ENCODE measurements around the gene ELANE.
"Not testable (repeated sequence)": the region's sequence is repeated elsewhere in the genome, so short reads cannot be mapped to it uniquely, and the experiment has no call there.

ELANE gene

DNA sequence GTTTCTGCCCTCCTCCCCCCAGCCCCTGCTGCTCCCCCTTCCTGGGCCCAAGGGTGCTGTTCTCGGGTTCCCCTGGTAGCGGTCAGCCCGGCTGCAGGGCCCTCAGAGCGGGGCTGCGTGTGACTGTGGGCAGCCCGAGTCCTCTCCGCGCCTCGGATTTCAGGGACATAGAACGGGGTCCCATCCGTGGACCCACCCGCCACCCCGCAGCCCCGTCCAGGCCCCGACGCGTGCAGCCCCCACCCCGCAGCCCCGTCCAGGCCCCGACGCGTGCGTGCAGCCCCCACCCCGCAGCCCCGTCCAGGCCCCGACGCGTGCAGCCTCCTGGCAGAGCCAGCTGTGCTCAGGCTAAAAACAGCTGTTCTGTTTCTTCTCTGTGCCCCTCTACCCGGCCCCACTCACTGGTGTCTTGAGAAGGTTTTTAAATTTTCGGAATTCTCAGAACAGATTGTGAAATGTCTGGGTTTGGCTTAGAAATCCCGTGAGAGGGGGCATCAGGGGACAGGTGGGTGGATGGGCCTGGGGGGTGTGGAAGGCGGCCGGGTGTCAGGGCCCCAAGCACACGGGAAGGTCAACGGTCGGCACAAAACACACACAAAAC, 16.8 kb upstream of the ELANE start:
- DNase-seq = no peak

DNA sequence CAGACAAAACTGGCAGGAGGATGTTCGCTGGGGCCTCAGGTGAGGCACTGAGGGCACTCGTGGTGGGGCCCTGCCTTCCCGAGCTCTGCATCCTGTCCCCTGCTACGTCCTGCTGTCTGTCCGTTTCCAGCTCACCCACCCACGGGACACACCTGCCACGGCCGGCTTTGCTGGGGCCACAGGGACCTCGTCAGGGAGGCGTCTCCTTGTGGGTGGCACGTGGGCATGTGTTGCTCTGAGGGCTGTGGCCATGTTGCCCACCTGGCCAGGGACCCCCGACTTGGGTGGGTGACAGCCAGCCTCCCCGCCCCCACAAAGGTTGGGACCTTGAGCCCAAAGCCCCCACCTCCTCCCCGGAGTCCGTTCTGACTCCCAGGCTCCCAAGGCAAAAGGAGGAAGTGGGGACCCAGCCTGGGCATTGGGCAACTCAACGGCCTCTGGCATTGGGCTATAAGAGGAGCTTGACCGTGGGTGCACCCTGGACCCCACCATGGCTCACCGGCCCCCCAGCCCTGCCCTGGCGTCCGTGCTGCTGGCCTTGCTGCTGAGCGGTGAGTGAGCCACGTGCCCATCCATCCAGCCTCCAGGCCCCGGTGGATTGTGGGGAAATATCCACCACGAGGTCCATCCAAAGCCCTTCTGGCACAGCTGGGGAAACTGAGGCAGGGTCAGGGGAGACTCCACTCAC, 11.4 kb upstream of the ELANE start, which contains the start of gene PRTN3:
Gene PRTN3 (plus strand): TSS at position 481 of the 688 bp plus-strand sequence. CDS start 10 bp downstream, at position 491.
- no peak for DNase-seq

DNA sequence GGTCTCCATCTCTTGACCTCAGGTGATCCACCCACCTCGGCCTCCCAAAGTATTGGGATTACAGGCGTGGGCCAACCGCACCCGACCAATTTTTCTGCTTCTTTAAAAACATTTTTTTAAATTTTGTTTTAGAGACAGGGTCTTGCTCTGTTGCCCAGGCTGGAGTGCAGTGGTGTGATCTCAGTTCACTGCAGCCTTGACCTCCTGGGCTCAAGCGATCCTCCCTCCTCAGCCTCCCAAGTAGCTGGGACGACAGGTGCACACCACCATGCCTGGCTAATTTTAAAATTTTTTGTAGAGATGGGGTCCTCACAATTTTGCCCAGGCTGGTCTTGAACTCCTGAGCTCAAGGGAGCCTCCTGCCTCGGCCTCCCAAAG, 9.3 kb upstream of the ELANE start:
- not testable (repeated sequence) for DNase-seq

DNA sequence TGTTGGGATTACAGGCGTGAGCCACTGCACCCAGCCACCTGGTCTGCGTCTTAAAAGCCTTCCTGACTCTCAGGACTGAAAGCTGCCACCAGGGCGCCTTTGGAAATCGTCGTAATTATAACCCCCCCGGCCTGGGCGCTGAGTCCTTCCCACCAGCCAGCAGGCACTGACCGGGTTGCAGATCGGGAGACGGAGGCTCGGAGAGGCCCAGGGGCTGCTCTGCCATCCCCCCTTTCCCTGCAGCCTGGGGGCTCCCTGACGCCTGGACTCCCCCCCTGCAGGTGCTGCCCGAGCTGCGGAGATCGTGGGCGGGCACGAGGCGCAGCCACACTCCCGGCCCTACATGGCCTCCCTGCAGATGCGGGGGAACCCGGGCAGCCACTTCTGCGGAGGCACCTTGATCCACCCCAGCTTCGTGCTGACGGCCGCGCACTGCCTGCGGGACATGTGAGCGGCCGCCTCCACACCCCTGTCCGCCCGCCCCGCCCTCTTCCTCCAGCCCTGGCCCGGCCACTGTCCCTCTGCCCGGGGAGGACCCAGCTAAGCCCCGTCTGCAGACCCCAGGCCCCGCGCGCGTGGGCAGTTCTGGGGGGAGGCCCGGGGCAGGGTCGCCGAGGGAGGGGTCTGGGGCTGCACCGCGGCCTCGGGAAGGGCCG, 8.8 kb upstream of the ELANE start:
- DNase-seq = peak in 1 of 56 donors; percentile 52

DNA sequence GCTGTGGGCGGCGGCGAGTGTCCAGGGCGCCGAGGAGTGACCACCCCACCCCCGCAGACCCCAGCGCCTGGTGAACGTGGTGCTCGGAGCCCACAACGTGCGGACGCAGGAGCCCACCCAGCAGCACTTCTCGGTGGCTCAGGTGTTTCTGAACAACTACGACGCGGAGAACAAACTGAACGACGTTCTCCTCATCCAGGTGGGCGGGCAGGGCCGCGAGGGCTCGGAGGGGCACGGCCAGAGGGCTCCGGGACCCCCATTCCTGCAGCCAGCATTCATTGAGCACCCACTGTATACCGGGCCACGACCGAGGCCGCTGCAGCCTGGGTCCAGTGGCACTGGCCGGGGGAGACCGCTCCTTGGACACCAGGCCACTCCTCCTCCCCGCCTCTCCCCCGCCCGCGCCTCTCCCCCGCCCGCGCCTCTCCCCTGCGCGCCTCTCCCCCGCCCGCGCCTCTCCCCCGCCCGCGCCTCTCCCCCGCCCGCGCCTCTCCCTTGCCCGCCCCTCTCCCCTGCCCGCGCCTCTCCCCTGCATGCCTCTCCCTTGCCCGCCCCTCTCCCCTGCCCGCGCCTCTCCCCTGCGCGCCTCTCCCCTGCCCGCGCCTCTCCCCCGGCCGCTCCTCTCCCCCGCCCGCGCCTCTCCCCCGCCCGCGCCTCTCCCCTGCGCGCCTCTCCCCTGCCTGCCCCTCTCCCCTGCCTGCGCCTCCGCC, 8.1 kb upstream of the ELANE start:
- peak in 1 of 56 donors; percentile 52 for DNase-seq

DNA sequence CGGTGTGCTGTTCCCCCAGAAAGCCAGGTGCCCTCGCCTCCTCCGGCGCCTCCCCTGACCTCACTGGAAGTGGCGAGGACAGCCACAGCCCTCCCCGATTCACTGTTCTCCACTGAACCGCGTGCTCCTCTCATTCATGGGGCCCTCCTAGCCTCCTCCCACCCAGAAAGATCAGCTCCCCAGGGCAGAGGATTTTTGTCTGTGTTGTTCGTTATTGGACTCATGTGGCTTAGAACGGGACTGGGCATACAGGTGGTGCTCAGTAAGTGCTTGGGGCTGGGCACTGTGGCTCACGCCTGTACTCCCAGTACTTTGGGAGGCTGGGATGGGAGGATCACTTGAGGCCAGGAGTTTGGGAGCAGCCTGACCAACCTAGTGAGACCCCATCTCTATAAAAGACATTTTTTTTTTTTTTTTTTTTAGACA, 7.5 kb upstream of the ELANE start:
- no peak for DNase-seq

DNA sequence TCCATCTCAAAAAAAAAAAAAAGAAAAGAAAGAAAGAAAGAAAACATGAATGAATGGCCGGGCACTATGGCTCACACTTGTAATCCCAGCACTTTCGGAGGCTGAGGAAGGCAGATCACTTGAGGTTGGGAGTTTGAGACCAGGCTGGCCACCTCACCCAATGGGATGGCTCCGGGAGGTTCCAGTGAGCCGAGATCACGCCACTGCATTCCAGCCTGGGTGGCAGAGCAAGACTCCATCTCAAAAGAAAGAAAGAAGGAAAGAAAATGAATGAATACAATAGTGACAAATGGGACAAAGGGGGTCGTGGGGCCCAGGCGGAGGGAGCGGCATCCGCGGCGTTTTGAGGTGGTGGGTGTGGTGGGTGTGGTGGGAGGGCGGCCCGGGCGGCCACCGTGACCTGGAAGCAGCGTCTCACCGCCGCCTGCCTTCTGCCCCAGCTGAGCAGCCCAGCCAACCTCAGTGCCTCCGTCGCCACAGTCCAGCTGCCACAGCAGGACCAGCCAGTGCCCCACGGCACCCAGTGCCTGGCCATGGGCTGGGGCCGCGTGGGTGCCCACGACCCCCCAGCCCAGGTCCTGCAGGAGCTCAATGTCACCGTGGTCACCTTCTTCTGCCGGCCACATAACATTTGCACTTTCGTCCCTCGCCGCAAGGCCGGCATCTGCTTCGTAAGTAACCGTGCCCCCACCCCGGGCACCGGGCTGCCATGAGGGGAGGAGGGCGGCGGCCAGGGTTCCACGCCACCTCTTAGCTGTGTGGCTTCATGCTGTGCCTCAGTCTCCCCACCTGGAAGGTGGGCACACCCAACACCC, 6.2 kb upstream of the ELANE start:
- DNase-seq = no peak

DNA sequence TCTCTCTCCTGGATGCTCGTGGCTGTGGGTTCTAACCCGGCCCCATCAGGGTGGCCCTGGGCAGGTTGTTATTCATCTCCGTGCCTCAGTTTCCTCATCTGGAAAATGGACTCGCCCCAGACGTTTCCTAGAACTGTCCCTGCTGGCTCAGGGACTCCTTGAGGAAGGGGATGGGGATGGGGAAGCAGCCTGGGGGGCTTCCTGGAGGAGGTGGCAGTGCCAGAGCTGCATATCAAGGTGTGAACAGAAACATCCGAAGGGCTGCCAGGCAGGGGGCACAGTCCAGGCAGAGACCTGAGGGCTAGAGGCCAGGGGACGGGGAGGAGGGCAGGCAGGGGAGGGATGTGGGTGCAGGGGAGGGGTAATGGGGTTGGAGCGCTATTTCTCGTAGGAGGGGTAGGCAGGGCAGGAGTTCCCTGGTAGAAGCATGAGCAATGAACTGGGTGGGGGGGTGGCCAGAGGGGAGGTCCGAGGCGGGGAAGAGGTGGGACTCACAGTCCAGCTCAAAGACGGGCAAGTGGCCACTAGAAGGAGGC, 3.6 kb upstream of the ELANE start:
- DNase-seq = no peak

DNA sequence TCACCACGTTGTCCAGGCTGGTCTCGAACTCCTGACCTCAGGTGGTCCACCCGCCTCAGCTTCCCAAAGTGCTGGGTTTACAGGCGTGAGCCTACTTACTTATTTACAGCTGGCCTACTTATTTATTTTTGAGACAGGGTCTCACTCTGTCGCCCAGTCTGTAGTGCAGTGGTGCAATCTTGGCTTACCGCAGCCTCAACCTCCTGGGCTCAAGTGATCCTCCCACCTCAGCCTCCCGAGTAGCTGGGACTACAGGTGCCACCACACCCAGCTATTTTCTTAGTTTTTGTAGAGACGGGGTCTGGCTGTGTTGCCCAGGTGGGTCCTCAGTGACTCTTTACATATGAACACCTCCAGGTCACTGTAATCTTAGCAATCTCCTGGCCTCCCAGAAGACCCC, 2.9 kb upstream of the ELANE start:
- not testable (repeated sequence) for DNase-seq

DNA sequence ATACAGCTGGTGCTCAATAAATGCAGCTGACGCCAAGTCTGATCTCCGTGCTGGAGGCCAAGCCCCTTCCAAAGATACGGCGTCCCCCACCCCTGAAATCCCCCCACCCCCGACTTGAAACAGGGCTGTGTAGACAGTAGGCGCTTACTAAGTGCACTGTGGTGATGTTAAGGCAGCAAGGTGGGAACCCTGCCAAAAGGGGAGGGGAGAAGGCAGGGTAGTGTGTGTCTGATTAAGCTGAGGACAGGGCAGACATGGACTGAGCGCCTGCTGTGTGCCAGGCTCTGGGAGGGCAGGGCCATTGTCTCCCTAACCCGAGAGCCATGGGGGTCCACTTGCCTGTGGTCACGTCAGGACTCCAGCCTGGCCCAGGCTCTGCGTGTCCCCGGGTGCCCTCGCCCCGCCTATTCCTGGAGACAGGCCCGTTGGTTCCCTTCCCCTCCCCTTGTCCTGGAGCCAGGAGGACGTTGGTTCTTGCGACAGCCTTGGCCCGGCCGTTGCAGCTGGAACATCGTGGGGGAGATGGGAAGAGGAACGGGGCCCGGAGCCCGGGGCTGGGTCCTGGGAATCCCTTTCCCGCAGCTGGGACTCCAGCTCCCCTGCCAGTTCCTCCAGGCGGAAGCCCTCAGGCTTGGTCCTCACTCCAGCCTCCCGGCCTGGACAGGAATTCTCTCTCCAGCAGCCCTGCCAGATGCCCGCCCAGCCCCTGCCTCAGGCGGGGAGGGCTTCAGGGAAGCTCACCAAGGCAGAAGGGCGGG, 1.7 kb upstream of the ELANE start:
- DNase-seq = peak in 17 of 56 donors; percentile 6 to 65 (median 28)

DNA sequence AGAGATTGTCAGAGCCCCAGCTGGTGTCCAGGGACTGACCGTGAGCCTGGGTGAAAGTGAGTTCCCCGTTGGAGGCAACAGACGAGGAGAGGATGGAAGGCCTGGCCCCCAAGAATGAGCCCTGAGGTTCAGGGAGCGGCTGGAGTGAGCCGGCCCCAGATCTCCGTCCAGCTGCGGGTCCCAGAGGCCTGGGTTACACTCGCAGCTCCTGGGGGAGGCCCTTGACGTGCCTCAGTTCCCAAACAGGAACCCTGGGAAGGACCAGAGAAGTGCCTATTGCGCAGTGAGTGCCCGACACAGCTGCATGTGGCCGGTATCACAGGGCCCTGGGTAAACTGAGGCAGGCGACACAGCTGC, 1.1 kb upstream of the ELANE start:
- DNase-seq = no peak

DNA sequence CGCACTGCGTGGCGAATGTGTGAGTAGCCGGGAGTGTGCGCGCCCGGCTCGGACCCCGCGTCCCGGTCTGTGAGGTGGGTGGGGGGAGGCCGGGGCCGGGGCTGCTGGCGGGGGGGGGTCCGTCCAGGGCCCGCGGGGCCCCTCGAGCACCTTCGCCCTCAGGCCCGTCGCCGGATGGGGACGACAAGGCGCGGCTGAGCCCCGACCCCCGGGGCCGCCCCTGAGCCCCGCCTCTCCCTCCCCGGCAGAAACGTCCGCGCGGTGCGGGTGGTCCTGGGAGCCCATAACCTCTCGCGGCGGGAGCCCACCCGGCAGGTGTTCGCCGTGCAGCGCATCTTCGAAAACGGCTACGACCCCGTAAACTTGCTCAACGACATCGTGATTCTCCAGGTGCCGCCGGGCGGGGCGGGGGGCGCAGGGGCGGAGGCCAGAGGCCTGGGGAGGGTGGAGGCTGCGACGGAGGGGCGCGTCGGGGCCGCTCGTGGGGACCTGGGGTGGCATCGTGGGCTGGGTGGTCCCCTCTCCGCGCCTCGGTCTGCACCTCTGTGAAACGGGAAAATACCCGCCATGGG, 997 bp downstream of the ELANE start:
- DNase-seq = no peak

DNA sequence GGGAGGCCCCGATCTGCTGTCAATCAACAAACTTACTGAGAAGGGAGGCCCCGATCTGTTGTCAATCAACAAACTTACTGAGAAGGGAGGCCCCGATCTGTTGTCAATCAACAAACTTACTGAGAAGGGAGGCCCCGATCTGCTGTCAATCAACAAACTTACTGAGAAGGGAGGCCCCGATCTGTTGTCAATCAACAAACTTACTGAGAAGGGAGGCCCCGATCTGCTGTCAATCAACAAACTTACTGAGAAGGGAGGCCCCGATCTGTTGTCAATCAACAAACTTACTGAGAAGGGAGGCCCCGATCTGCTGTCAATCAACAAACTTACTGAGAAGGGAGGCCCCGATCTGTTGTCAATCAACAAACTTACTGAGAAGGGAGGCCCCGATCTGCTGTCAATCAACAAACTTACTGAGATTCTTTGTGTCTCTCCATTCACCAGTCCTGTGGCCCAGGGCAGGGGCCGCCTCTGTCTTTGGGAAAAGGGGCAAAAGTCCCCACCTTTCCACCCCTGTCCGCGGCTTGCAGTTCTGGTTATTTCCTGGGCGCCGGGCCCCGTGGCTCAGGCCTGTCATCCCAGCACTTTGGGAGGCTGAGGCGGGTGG, 1.6 kb downstream of the ELANE start:
- DNase-seq = not testable (repeated sequence)

DNA sequence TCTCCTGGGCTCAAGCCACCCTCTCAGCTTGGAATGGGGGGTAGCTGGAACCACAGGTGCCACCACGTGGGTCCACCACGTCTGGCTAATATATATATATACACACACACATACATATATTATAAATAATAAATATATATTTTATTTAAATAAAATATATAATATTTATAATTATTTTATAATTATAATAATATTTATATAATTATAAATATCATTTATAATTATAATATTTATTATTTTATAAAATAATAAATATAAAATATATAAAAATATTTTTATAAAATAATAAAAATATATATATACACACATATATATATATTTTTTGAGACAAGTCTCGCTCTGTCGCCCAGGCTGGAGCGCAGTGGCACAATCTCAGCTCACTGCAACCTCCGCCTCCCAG, 2.4 kb downstream of the ELANE start:
- DNase-seq = no peak

DNA sequence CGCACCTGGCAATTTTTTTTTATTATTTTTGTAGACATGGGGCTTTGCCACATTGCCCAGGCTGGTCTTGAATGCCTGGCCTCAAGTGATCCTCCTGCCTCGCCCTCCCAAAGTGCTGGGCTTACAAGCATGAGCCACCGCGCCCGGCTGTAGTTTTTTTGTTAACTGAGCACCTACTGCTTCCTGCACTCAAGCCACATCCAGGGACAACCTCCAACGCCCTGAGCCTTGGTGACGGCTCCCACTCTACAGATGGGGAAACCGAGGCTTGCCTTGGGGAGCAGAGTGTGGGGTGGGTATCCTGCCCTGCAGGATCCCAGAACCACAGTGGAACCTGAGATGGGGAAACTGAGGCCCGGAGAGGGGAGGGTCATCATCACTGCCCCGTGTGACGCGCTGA, 3.0 kb downstream of the ELANE start:
- no peak for DNase-seq

DNA sequence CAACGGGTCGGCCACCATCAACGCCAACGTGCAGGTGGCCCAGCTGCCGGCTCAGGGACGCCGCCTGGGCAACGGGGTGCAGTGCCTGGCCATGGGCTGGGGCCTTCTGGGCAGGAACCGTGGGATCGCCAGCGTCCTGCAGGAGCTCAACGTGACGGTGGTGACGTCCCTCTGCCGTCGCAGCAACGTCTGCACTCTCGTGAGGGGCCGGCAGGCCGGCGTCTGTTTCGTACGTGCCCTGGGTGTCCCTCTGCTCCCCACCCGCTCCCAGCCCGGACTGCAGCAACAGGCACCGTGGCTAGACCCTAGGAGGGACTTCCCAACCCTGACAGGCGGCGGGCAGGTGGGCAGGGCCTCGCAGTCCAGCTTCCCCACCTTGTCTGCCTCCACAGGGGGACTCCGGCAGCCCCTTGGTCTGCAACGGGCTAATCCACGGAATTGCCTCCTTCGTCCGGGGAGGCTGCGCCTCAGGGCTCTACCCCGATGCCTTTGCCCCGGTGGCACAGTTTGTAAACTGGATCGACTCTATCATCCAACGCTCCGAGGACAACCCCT, 3.5 kb downstream of the ELANE start:
- no peak for DNase-seq

DNA sequence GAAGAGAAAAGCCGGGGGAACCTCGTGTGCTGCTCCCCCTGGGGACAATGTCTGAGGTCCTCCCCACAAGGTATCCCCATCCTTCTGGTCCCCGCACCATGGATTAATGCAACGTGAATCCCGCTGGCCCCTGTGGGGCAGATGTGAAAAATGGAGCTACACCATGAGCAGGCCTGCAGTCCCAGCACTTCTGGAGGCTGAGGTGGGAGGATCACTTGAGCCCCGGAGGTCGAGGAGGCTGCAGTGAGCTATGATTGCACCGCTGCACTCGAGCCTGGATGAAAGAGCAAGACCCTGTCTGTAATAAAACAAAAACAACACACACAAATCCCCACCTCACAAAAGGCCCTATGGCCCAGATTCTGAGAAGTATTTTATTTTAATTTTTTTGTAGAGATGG, 6.2 kb downstream of the ELANE start:
- DNase-seq = no peak

DNA sequence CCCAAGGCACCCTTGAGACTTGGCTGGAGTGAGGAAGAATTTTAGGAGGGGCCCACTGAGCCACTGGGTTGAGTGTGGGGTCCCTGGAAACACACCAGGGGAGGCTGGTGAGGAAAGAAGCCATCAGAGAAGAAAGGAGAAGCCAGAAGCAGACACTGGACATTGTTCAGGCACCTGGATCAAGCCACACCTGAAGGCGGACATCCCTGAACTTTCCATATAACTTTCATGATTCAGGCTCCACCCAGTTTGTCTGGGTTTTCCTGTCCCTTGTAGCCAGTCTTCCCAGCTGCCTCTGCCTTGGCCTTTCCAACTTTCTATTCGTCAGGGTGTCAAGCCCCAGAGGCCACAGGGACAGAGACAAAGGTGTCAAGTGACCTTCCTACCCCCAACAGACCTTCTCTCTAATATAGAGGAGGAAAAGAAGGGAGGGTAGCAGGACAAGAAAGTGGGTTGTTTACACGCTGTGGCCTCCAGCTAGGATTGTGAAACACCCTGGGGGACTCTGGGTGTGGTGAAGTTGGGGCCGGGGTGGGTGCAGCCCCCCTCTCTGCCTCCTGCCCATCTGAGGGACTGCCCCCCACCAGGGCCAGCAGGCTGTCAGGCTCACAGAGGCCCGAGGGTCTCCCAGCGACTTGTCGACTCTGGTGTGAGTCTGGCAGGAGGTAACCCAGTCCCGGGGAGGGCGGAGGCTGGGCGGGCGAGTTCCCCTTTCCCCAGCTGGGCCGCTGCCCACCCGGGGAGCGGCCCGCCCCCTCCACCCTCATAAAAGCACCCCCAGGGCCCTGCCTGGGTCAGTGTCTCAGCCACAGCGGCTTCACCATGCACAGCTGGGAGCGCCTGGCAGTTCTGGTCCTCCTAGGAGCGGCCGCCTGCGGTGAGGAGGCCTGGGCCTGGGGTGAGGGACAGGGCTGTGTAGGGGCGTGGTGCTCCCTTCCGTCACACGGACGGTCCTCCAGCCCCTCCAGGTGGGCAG, 7.1 kb downstream of the ELANE start, which contains the start of gene CFD:
Gene CFD (plus strand): TSS at position 797 of the 976 bp plus-strand sequence. CDS start 26 bp downstream, at position 823.
- peak in 4 of 56 donors; percentile 5 to 34 (median 25) for DNase-seq
